Measurements from ENCODE around the gene IGFBP6. TPM values are rescaled to one million over a fixed set of nuclear protein-coding genes. Genes with fewer than 3 reads are reported as not detected.
A peak's percentile ranks its signal among the peaks of the same experiment; 100 is the strongest.

The IGFBP6 gene
- total RNA-seq, 1 experiment from 2014 or later = 29.3 TPM

- no peak for DNase-seq (ENCODE audit: low spot score)
- in situ Hi-C loops (cut with HindIII; ENCODE audit: low sequenced_read_pairs) = no loop called here
Observed at GRCh38 chr12:53058674-53059433, 38.6 kb upstream of the IGFBP6 start.

GRCh38 chr12:53059434-53060063, 37.9 kb upstream of the IGFBP6 start:
- DNase-seq (ENCODE audit: low spot score) = no peak
- in situ Hi-C loops (cut with HindIII; ENCODE audit: low sequenced_read_pairs) = no loop called here

- no peak for DNase-seq (ENCODE audit: low spot score)
- in situ Hi-C loops (cut with HindIII; ENCODE audit: low sequenced_read_pairs) = no loop called here
Observed at GRCh38 chr12:53060064-53060720, 37.3 kb upstream of the IGFBP6 start.

- in situ Hi-C loops (cut with HindIII; ENCODE audit: low sequenced_read_pairs) = no loop called here
- no peak for DNase-seq (ENCODE audit: low spot score)
Observed at GRCh38 chr12:53060721-53061276, 36.7 kb upstream of the IGFBP6 start.

GRCh38 chr12:53061404-53062010, 36.0 kb upstream of the IGFBP6 start:
- peak; percentile 76 for DNase-seq (ENCODE audit: low spot score)
- in situ Hi-C loops (cut with HindIII; ENCODE audit: low sequenced_read_pairs) = no loop called here

GRCh38 chr12:53062011-53062961, 35.2 kb upstream of the IGFBP6 start:
- DNase-seq (ENCODE audit: low spot score) = no peak
- in situ Hi-C loops (cut with HindIII; ENCODE audit: low sequenced_read_pairs) = no loop called here

- DNase-seq (ENCODE audit: low spot score) = no peak
- in situ Hi-C loops (cut with HindIII; ENCODE audit: low sequenced_read_pairs) = no loop called here
Observed at GRCh38 chr12:53062977-53063707, 34.3 kb upstream of the IGFBP6 start.

- DNase-seq (ENCODE audit: low spot score) = no peak
- in situ Hi-C loops (cut with HindIII; ENCODE audit: low sequenced_read_pairs) = no loop called here
Observed at GRCh38 chr12:53063708-53064612, 33.5 kb upstream of the IGFBP6 start.

- in situ Hi-C loops (cut with HindIII; ENCODE audit: low sequenced_read_pairs) = no loop called here
- DNase-seq (ENCODE audit: low spot score) = no peak
Observed at GRCh38 chr12:53064613-53065436, 32.6 kb upstream of the IGFBP6 start.

GRCh38 chr12:53065470-53065869, 32.0 kb upstream of the IGFBP6 start:
- no peak for DNase-seq (ENCODE audit: low spot score)
- in situ Hi-C loops (cut with HindIII; ENCODE audit: low sequenced_read_pairs) = no loop called here

GRCh38 chr12:53065975-53066931, 31.2 kb upstream of the IGFBP6 start:
- DNase-seq (ENCODE audit: low spot score) = peak; percentile 75
- in situ Hi-C loops (cut with HindIII; ENCODE audit: low sequenced_read_pairs) = no loop called here

GRCh38 chr12:53067074-53067992, 30.1 kb upstream of the IGFBP6 start:
- no peak for DNase-seq (ENCODE audit: low spot score)
- in situ Hi-C loops (cut with HindIII; ENCODE audit: low sequenced_read_pairs) = no loop called here

- in situ Hi-C loops (cut with HindIII; ENCODE audit: low sequenced_read_pairs) = no loop called here
- no peak for DNase-seq (ENCODE audit: low spot score)
Observed at GRCh38 chr12:53067993-53068770, 29.3 kb upstream of the IGFBP6 start.
